Esophagus squamous epithelium (tissue), 4 donors: ENCODE results near the gene FER1L5.

Experiments used
- POLR2A ChIP-seq, 4 donors: fragments of 450-650 bp; IDR thresholded peaks; one replicate each; pipeline ENCODE4 v1.6.1; 2017; ENCODE audit warnings: antibody characterized with exemption in 4 of 4, mild to moderate bottlenecking in 4 of 4, moderate library complexity in 3 of 4
- TF ChIP-seq, protein P1 (sequence below), 6 experiments: fragments of 450-650 bp in 4 of 6; fragments of 200-600 bp in 2 of 6; sonication (generic) in 2 of 6; IDR thresholded peaks; one replicate each; pipeline ENCODE4 v1.5.1; 2016 to 2019; ENCODE audit warnings: antibody characterized with exemption in 6 of 6, mild to moderate bottlenecking in 4 of 6, moderate library complexity in 4 of 6

GRCh38 chr2:96737831-96738230 lies 95.3 kb downstream of the FER1L5 start:
- TF ChIP-seq, protein P1, sequence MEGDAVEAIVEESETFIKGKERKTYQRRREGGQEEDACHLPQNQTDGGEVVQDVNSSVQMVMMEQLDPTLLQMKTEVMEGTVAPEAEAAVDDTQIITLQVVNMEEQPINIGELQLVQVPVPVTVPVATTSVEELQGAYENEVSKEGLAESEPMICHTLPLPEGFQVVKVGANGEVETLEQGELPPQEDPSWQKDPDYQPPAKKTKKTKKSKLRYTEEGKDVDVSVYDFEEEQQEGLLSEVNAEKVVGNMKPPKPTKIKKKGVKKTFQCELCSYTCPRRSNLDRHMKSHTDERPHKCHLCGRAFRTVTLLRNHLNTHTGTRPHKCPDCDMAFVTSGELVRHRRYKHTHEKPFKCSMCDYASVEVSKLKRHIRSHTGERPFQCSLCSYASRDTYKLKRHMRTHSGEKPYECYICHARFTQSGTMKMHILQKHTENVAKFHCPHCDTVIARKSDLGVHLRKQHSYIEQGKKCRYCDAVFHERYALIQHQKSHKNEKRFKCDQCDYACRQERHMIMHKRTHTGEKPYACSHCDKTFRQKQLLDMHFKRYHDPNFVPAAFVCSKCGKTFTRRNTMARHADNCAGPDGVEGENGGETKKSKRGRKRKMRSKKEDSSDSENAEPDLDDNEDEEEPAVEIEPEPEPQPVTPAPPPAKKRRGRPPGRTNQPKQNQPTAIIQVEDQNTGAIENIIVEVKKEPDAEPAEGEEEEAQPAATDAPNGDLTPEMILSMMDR (IDR thresholded peaks at IDR 0.05), result no peak
- TF ChIP-seq POLR2A (IDR thresholded peaks at IDR 0.05), result no peak
